Measurements from ENCODE around the gene NAGK.
A peak's percentile ranks its signal among the peaks of the same experiment; 100 is the strongest.

GRCh38 chr2:71068218-71069035 lies at the start of gene NAGK:
- TF ChIP-seq CTCF (conservative IDR thresholded peaks at IDR 0.05 in 1 of 2, IDR thresholded peaks at IDR 0.05 in 1 of 2; ENCODE audit: extremely low read depth in 1 of 2, insufficient read depth in 1 of 2, low read depth in 1 of 2, low read length in 2 of 2) (peak in 1 of 2 donors; percentile 8), EZH2 (IDR thresholded peaks at IDR 0.05; ENCODE audit: borderline replicate concordance, low read length) (no peak)
